ENCODE data around the gene NUDT21. TPM values are rescaled to one million over a fixed set of nuclear protein-coding genes. Genes with fewer than 3 reads are reported as not detected.

The NUDT21 gene
- total and polyA plus RNA-seq, 8 donors = 80.8 to 136 (median 120) TPM

DNA sequence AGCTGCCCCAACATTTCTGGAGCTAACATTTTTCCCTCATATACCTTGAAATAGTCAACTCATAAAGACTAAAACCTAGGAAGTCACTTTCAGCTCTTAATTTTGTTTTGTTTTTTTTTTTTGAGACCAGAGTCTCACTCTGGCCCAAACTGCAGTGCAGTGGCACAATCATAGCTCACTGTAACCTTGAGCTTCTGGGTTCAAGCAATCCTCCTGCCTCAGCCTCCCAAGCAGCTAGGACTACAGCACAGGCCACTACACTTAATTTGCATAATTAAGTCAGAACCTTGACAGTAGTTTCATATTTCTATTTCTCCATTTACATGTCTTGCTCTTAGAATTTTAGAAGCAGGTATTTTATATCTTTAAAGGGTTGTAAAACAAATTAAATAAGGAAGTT is 30.5 kb downstream of the NUDT21 start:
- no peak for ATAC-seq
- intact Hi-C loops (cut with DNase I) = no loop called here
- H3K9me3 ChIP-seq = no peaks in the 10 kb centered on the region
- no peaks in the 10 kb centered on the region for H3K36me3 ChIP-seq
- DNase-seq = no peak
- H3K4me3 ChIP-seq = no peak overlapping the region
- H3K27me3 ChIP-seq = no peaks in the 10 kb centered on the region
- H3K27ac ChIP-seq = no peak overlapping the region
- TF ChIP-seq, protein P1, sequence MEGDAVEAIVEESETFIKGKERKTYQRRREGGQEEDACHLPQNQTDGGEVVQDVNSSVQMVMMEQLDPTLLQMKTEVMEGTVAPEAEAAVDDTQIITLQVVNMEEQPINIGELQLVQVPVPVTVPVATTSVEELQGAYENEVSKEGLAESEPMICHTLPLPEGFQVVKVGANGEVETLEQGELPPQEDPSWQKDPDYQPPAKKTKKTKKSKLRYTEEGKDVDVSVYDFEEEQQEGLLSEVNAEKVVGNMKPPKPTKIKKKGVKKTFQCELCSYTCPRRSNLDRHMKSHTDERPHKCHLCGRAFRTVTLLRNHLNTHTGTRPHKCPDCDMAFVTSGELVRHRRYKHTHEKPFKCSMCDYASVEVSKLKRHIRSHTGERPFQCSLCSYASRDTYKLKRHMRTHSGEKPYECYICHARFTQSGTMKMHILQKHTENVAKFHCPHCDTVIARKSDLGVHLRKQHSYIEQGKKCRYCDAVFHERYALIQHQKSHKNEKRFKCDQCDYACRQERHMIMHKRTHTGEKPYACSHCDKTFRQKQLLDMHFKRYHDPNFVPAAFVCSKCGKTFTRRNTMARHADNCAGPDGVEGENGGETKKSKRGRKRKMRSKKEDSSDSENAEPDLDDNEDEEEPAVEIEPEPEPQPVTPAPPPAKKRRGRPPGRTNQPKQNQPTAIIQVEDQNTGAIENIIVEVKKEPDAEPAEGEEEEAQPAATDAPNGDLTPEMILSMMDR (IDR thresholded peaks at IDR 0.05) = no peak
- peaks cover 0 to 29% of the 10 kb centered on the region in 2 donors for H3K4me1 ChIP-seq

- no peak overlapping the region for H3K4me3 ChIP-seq
- H3K9me3 ChIP-seq = no peaks in the 10 kb centered on the region
- H3K36me3 ChIP-seq = no peaks in the 10 kb centered on the region
- peaks cover 0 to 35% of the 10 kb centered on the region in 2 donors for H3K4me1 ChIP-seq
- no peak overlapping the region for H3K27ac ChIP-seq
- DNase-seq (no peak), ATAC-seq (no peak)
- TF ChIP-seq, protein P1 (IDR thresholded peaks at IDR 0.05) = no peak
- no peaks in the 10 kb centered on the region for H3K27me3 ChIP-seq
- intact Hi-C loops (cut with DNase I) = no loop called here
These were observed 31.2 kb downstream of the NUDT21 start for GRCh38 chr16:56419740-56420548.

- Histone ChIP-seq H3K4me1 (peaks cover 0 to 17% of the 10 kb centered on the region in 2 donors), H3K9me3 (no peaks in the 10 kb centered on the region), H3K27me3 (no peaks in the 10 kb centered on the region), H3K4me3 (no peak overlapping the region), H3K36me3 (peaks cover 0 to 14% of the 10 kb centered on the region in 2 donors), H3K27ac (no peak overlapping the region)
- intact Hi-C loops (cut with DNase I) = no loop called here
- TF ChIP-seq, protein P1 (IDR thresholded peaks at IDR 0.05) = no peak
- DNase-seq (no peak), ATAC-seq (no peak)
These were observed 34.0 kb downstream of the NUDT21 start for GRCh38 chr16:56417138-56417537.

DNA sequence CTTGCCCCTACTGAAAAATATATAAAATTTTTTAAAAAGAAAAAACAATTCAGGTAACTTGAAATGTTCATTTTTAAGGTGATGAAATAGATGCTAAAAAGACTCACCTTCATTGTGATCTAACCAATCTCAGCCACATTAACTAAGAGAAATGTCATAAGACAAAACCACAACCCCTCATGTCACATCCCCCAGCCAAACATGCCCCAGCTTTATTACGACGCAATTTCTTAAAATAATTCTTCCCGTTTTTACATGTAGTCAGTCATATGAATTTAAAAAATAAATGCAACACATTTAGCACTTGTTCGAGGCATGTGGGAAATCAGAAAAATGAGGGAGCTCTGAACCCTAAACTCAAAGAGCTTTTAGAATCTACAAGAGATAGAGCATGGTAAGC is 35.3 kb downstream of the NUDT21 start:
- ATAC-seq = no peak
- TF ChIP-seq, protein P1 (IDR thresholded peaks at IDR 0.05) = no peak
- H3K4me3 ChIP-seq = no peak overlapping the region
- peaks cover 0 to 19% of the 10 kb centered on the region in 2 donors for H3K36me3 ChIP-seq
- no peak for DNase-seq
- intact Hi-C loops (cut with DNase I) = no loop called here
- no peak overlapping the region for H3K27ac ChIP-seq
- H3K4me1 ChIP-seq = peaks cover 0 to 17% of the 10 kb centered on the region in 2 donors
- no peaks in the 10 kb centered on the region for H3K27me3 ChIP-seq
- no peaks in the 10 kb centered on the region for H3K9me3 ChIP-seq

- ATAC-seq (no peak), DNase-seq (no peak)
- no peaks in the 10 kb centered on the region for H3K27me3 ChIP-seq
- peaks cover 0 to 20% of the 10 kb centered on the region in 2 donors for H3K36me3 ChIP-seq
- no peak overlapping the region for H3K4me3 ChIP-seq
- peaks cover 0 to 18% of the 10 kb centered on the region in 2 donors for H3K4me1 ChIP-seq
- TF ChIP-seq, protein P1 (IDR thresholded peaks at IDR 0.05) = no peak
- H3K9me3 ChIP-seq = no peaks in the 10 kb centered on the region
- intact Hi-C loops (cut with DNase I) = no loop called here
- H3K27ac ChIP-seq = no peak overlapping the region
These were observed 36.8 kb downstream of the NUDT21 start for GRCh38 chr16:56414366-56414765.

All from left lung (tissue), 10 donors.